ENCODE results near the gene ARHGEF25. TPM values are rescaled to one million over a fixed set of nuclear protein-coding genes. Genes with fewer than 3 reads are reported as not detected.

Gene ARHGEF25
- total and polyA plus RNA-seq, 2 of the 13 experiments (the other 11 are each of a cell fraction or from before 2014, with no cell fraction given) = 11.5 to 12.5 TPM

GRCh38 chr12:57592551-57593165 is 18.6 kb upstream of the ARHGEF25 start (continued):
- TF ChIP-seq RERE (CRISPR knock-in tag; IDR thresholded peaks at IDR 0.05; ENCODE audit: low read depth) (no peak), SAP130 (CRISPR knock-in tag; IDR thresholded peaks at IDR 0.05; ENCODE audit: low read depth) (no peak), ZBTB39 (CRISPR knock-in tag; IDR thresholded peaks at IDR 0.05) (no peak), ZNF318 (CRISPR knock-in tag; IDR thresholded peaks at IDR 0.05) (no peak), ZNF331 (CRISPR knock-in tag; IDR thresholded peaks at IDR 0.05) (no peak), ZNF678 (CRISPR knock-in tag; IDR thresholded peaks at IDR 0.05) (no peak), MAFF (IDR thresholded peaks at IDR 0.05; ENCODE audit: low read depth, low read length) (no peak), ZFY (CRISPR knock-in tag; IDR thresholded peaks at IDR 0.05) (no peak), AHR (CRISPR knock-in tag; IDR thresholded peaks at IDR 0.05) (no peak), ZNF780A (CRISPR knock-in tag; IDR thresholded peaks at IDR 0.05) (no peak)
